Liver (tissue), 9 donors: ENCODE measurements around the gene GFRA3. TPM values are rescaled to one million over a fixed set of nuclear protein-coding genes. Genes with fewer than 3 reads are reported as not detected.
A peak's percentile ranks its signal among the peaks of the same experiment; 100 is the strongest.

Experiments
- DNase-seq: peaks from one replicate; pipeline ENCODE4 v3.0.0-alpha.2; 2017; ENCODE audit warnings: low spot score
- H3K27ac ChIP-seq, 2 donors: one replicate each; pipeline ENCODE4 v1.7.0; 2013; ENCODE audit warnings: inconsistent platforms in 2 of 2, low read length in 2 of 2, control low read depth in 1 of 2, low read depth in 1 of 2, mild to moderate bottlenecking in 1 of 2
- H3K27me3 ChIP-seq, 4 donors: one replicate each; pipeline versions ENCODE4 v1.6.1 to v1.7.0; 2013; ENCODE audit warnings: low read length in 3 of 4, inconsistent platforms in 1 of 4, mild to moderate bottlenecking in 1 of 4, moderate library complexity in 1 of 4; ENCODE audit not compliant: control insufficient read depth in 4 of 4, insufficient read depth in 4 of 4
- H3K36me3 ChIP-seq, 4 donors: one replicate each; pipeline versions ENCODE4 v1.6.1 to v1.7.0; 2013; ENCODE audit warnings: low read length in 3 of 4, mild to moderate bottlenecking in 3 of 4, low read depth in 1 of 4, moderate library complexity in 1 of 4; ENCODE audit not compliant: control insufficient read depth in 4 of 4, insufficient read depth in 3 of 4
- H3K4me1 ChIP-seq, 4 donors: one replicate each; pipeline versions ENCODE4 v1.6.1 to v1.7.0; 2013; ENCODE audit warnings: low read length in 3 of 4, mild to moderate bottlenecking in 3 of 4, moderate library complexity in 1 of 4; ENCODE audit not compliant: control insufficient read depth in 4 of 4, insufficient read depth in 4 of 4
- H3K4me3 ChIP-seq, 3 donors: one replicate each; pipeline versions ENCODE4 v1.6.1 to v1.7.0; 2013; ENCODE audit warnings: low read length in 3 of 3, control low read depth in 1 of 3, low read depth in 1 of 3, mild to moderate bottlenecking in 1 of 3
- H3K9ac ChIP-seq, 2 donors: one replicate each; pipeline ENCODE4 v1.7.0; 2013; ENCODE audit warnings: low read length in 2 of 2, mild to moderate bottlenecking in 2 of 2, moderate library complexity in 2 of 2, control low read depth in 1 of 2, low read depth in 1 of 2
- H3K9me3 ChIP-seq, 4 donors: one replicate each; pipeline versions ENCODE4 v1.6.1 to v1.7.0; 2013; ENCODE audit warnings: low read length in 3 of 4; ENCODE audit not compliant: control insufficient read depth in 4 of 4
- ATF3 ChIP-seq: IDR thresholded peaks from 2 replicates; pipeline ENCODE4 v1.6.1; 2016; ENCODE audit warnings: antibody characterized with exemption
- CTCF ChIP-seq: fragments of 150-350 bp; IDR thresholded peaks from 2 replicates; pipeline ENCODE4 v1.5.1; 2017; ENCODE audit warnings: improper control_type of control experiment, low read depth, low read length; ENCODE audit not compliant: missing input control
- EGR1 ChIP-seq, 2 donors: IDR thresholded peaks; 2 replicates each; pipeline ENCODE4 v1.6.1; 2016 to 2018; ENCODE audit warnings: antibody characterized with exemption in 2 of 2, low read depth in 2 of 2
- FOXA1 ChIP-seq: IDR thresholded peaks from 2 replicates; pipeline ENCODE4 v1.6.1; 2016; ENCODE audit warnings: antibody characterized with exemption
- FOXA2 ChIP-seq: IDR thresholded peaks from 2 replicates; pipeline ENCODE4 v1.6.1; 2016; ENCODE audit warnings: antibody characterized with exemption
- GABPA ChIP-seq, 2 donors: IDR thresholded peaks in 1 of 2; conservative IDR thresholded peaks in 1 of 2; 2 replicates each; pipeline ENCODE4 v1.6.1; 2016; ENCODE audit warnings: antibody characterized with exemption in 2 of 2, mild to moderate bottlenecking in 1 of 2, moderate library complexity in 1 of 2
- HNF4A ChIP-seq, 2 donors: conservative IDR thresholded peaks; 2 replicates each; pipeline ENCODE4 v1.6.1; 2016; ENCODE audit warnings: antibody characterized with exemption in 2 of 2, mild to moderate bottlenecking in 2 of 2
- HNF4G ChIP-seq: IDR thresholded peaks from 2 replicates; pipeline ENCODE4 v1.6.1; 2016; ENCODE audit warnings: antibody characterized with exemption
- NR2F2 ChIP-seq: IDR thresholded peaks from 2 replicates; pipeline ENCODE4 v1.6.1; 2016; ENCODE audit warnings: antibody characterized with exemption
- RAD21 ChIP-seq, 2 donors: IDR thresholded peaks; 2 replicates each; pipeline ENCODE4 v1.6.1; 2016; ENCODE audit warnings: antibody characterized with exemption in 2 of 2, mild to moderate bottlenecking in 2 of 2
- RXRA ChIP-seq, 2 donors: IDR thresholded peaks; 2 replicates each; pipeline ENCODE4 v1.6.1; 2017 to 2018; ENCODE audit warnings: antibody characterized with exemption in 2 of 2, mild to moderate bottlenecking in 1 of 2
- SP1 ChIP-seq: IDR thresholded peaks from 2 replicates; pipeline ENCODE4 v1.6.1; 2018; ENCODE audit warnings: antibody characterized with exemption, mild to moderate bottlenecking
- TAF1 ChIP-seq: conservative IDR thresholded peaks from 2 replicates; pipeline ENCODE4 v1.6.1; 2016; ENCODE audit warnings: antibody characterized with exemption, mild to moderate bottlenecking
- YY1 ChIP-seq: IDR thresholded peaks from 2 replicates; pipeline ENCODE4 v1.6.1; 2016; ENCODE audit warnings: antibody characterized with exemption, mild to moderate bottlenecking
- WGBS: extraction: QIAGEN DNeasy Blood & Tissue Kit; methylation state at CpG from one replicate; pipeline ENCODE4 v1.1.7; 2013; 5-methylcytosine and 5-hydroxymethylcytosine counted together
- polyA plus RNA-seq, 2 donors: library from polyadenylated mRNA; stranded (reverse) in 1 of 2; unstranded in 1 of 2; fragments of 200-250 nt in 1 of 2; fragments of >200 nt in 1 of 2; fragmentation: Nextera tagmentation in 1 of 2; extraction: Ambion mirVana in 1 of 2; gene quantifications; one replicate each; pipeline versions ENCODE4 v1.2.1 to v1.2.3, GENCODE V29; 2013 to 2015
- total RNA-seq, 2 donors: library from RNA; depleted of rRNA; stranded (reverse); fragments of >200 nt; gene quantifications; one replicate each; pipeline ENCODE4 v1.2.3, GENCODE V29; 2014
- TF ChIP-seq, protein P1 (sequence below): IDR thresholded peaks from 2 replicates; pipeline ENCODE4 v1.6.1; 2016; ENCODE audit warnings: antibody characterized with exemption
- TF ChIP-seq, protein P2 (sequence below): IDR thresholded peaks from 2 replicates; pipeline ENCODE4 v1.6.1; 2016; ENCODE audit warnings: antibody characterized with exemption
- TF ChIP-seq, protein P3 (sequence below): IDR thresholded peaks from 2 replicates; pipeline ENCODE4 v1.6.1; 2016; ENCODE audit warnings: antibody characterized with exemption, mild to moderate bottlenecking
- donor health status: healthy.
- donor health status: healthy.
- donor health status: healthy.
- donor health status: healthy.
- donor health status: healthy.

GFRA3 gene
- total and polyA plus RNA-seq, 4 donors: 0.18 to 1.9 (median 0.36) TPM

GRCh38 chr5:138238034-138238433 lies 36.4 kb downstream of the GFRA3 start:
- no peaks in the 10 kb centered on the region for H3K36me3 ChIP-seq
- no peaks in the 10 kb centered on the region for H3K27me3 ChIP-seq
- H3K4me1 ChIP-seq: peaks cover 2 to 20% (median 8%) of the 10 kb centered on the region in 4 donors
- no peaks in the 10 kb centered on the region for H3K9me3 ChIP-seq
- no peak overlapping the region for H3K27ac ChIP-seq
- no peak overlapping the region for H3K4me3 ChIP-seq
- 39% methylated on average over 1 of the region's 1 CpG for WGBS
- H3K9ac ChIP-seq: no peak overlapping the region
- DNase-seq: no peak
- peak in 1 of 2 donors; percentile 38 for TF ChIP-seq HNF4A (conservative IDR thresholded peaks at IDR 0.05)
- TF ChIP-seq FOXA1: no peak
- no peak for TF ChIP-seq ATF3

DNA sequence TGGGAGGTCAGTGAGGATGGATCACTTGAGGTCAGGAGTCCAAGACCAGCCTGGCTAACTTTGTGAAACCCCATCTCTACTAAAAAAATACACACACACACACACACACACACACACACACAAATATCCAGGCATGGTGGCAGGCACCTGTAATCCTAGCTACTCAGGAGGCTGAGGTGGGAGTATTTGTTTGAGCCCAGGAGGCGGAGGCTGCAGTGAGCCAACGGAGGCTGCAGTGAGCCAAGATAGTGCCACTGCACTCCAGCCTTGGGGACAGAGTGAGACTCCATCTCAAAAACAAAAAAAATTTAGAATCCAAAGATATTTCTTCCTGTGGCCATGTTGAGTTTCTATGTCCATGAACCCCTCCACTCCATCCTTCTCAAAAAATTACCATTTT lies 39.8 kb downstream of the GFRA3 start:
- Histone ChIP-seq H3K9me3 (no peaks in the 10 kb centered on the region), H3K36me3 (no peaks in the 10 kb centered on the region), H3K9ac (no peak overlapping the region), H3K4me3 (no peak overlapping the region), H3K4me1 (peaks cover 0 to 3% (median 0%) of the 10 kb centered on the region in 4 donors), H3K27me3 (no peaks in the 10 kb centered on the region), H3K27ac (no peak overlapping the region)
- no peak for DNase-seq
- TF ChIP-seq RAD21 (IDR thresholded peaks at IDR 0.05) (no peak), HNF4G (no peak), FOXA1 (no peak), HNF4A (conservative IDR thresholded peaks at IDR 0.05) (no peak)
- TF ChIP-seq, protein P1, sequence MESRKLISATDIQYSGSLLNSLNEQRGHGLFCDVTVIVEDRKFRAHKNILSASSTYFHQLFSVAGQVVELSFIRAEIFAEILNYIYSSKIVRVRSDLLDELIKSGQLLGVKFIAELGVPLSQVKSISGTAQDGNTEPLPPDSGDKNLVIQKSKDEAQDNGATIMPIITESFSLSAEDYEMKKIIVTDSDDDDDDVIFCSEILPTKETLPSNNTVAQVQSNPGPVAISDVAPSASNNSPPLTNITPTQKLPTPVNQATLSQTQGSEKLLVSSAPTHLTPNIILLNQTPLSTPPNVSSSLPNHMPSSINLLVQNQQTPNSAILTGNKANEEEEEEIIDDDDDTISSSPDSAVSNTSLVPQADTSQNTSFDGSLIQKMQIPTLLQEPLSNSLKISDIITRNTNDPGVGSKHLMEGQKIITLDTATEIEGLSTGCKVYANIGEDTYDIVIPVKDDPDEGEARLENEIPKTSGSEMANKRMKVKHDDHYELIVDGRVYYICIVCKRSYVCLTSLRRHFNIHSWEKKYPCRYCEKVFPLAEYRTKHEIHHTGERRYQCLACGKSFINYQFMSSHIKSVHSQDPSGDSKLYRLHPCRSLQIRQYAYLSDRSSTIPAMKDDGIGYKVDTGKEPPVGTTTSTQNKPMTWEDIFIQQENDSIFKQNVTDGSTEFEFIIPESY: no peak
- TF ChIP-seq, protein P2, sequence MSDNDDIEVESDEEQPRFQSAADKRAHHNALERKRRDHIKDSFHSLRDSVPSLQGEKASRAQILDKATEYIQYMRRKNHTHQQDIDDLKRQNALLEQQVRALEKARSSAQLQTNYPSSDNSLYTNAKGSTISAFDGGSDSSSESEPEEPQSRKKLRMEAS: no peak
- 91% methylated on average over 2 of the region's 2 CpGs for WGBS

GRCh38 chr5:138233280-138233679 lies 41.1 kb downstream of the GFRA3 start:
- Histone ChIP-seq H3K36me3 (no peaks in the 10 kb centered on the region), H3K9ac (no peak overlapping the region), H3K4me3 (no peak overlapping the region), H3K9me3 (no peaks in the 10 kb centered on the region), H3K27me3 (no peaks in the 10 kb centered on the region), H3K4me1 (peaks cover 0 to 3% (median 0%) of the 10 kb centered on the region in 4 donors), H3K27ac (no peak overlapping the region)
- TF ChIP-seq CTCF (no peak), RXRA (IDR thresholded peaks at IDR 0.05) (no peak), NR2F2 (no peak), ATF3 (no peak), TAF1 (no peak), YY1 (no peak), FOXA2 (no peak), GABPA (IDR thresholded peaks at IDR 0.05 in 1 of 2, conservative IDR thresholded peaks at IDR 0.05 in 1 of 2) (no peak), EGR1 (IDR thresholded peaks at IDR 0.05; ENCODE audit: low read depth in 2 of 2) (no peak), SP1 (no peak)
- TF ChIP-seq, protein P3, sequence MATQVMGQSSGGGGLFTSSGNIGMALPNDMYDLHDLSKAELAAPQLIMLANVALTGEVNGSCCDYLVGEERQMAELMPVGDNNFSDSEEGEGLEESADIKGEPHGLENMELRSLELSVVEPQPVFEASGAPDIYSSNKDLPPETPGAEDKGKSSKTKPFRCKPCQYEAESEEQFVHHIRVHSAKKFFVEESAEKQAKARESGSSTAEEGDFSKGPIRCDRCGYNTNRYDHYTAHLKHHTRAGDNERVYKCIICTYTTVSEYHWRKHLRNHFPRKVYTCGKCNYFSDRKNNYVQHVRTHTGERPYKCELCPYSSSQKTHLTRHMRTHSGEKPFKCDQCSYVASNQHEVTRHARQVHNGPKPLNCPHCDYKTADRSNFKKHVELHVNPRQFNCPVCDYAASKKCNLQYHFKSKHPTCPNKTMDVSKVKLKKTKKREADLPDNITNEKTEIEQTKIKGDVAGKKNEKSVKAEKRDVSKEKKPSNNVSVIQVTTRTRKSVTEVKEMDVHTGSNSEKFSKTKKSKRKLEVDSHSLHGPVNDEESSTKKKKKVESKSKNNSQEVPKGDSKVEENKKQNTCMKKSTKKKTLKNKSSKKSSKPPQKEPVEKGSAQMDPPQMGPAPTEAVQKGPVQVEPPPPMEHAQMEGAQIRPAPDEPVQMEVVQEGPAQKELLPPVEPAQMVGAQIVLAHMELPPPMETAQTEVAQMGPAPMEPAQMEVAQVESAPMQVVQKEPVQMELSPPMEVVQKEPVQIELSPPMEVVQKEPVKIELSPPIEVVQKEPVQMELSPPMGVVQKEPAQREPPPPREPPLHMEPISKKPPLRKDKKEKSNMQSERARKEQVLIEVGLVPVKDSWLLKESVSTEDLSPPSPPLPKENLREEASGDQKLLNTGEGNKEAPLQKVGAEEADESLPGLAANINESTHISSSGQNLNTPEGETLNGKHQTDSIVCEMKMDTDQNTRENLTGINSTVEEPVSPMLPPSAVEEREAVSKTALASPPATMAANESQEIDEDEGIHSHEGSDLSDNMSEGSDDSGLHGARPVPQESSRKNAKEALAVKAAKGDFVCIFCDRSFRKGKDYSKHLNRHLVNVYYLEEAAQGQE: no peak
- TF ChIP-seq, protein P1: no peak
- TF ChIP-seq, protein P2: no peak
- 89% methylated on average over 2 of the region's 2 CpGs for WGBS
- DNase-seq: no peak
